GM19025 (cell line): Measurements from ENCODE around the gene SRM.
A peak's percentile ranks its signal among the peaks of the same experiment; 100 is the strongest.
"Not testable (repeated sequence)": the region's sequence is repeated elsewhere in the genome, so short reads cannot be mapped to it uniquely, and the experiment has no call there.

Source experiments
- ATAC-seq: cut with Tn5 transposase; IDR thresholded peaks from one replicate; pipeline ENCODE4 v1.9.1; 2021; ENCODE audit warnings: mild to moderate bottlenecking, low read depth, moderate library complexity; ENCODE audit not compliant: unreplicated experiment

Gene SRM

GRCh38 chr1:11024154-11024873 lies 35.5 kb downstream of the SRM start:
- ATAC-seq = no peak

DNA sequence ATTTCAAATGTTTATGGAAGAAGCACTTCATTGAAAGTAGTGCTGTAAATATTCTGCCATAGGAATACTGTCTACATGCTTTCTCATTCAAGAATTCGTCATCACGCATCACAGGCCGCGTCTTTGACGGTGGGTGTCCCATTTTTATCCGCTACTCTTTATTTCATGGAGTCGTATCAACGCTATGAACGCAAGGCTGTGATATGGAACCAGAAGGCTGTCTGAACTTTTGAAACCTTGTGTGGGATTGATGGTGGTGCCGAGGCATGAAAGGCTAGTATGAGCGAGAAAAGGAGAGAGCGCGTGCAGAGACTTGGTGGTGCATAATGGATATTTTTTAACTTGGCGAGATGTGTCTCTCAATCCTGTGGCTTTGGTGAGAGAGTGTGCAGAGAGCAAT lies 36.6 kb downstream of the SRM start:
- ATAC-seq = no peak

DNA sequence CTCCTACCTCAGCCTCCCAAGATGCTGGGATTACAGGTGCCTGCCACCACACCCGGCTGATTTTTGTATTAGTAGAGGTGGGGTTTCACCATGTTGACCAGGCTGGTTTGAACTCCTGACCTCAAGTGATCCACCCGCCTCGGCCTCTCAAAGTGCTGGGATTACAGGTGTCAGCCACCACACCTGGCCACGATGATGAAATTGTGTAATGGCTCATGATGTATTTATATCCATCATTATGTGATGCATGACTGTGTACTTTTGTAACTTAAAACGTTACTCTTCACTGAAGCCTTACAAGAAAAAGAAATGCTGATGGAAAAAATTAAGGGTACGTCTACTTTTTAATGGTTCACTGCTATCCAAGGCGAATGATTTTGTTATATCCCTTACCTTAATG lies 39.8 kb downstream of the SRM start:
- ATAC-seq = no peak

DNA sequence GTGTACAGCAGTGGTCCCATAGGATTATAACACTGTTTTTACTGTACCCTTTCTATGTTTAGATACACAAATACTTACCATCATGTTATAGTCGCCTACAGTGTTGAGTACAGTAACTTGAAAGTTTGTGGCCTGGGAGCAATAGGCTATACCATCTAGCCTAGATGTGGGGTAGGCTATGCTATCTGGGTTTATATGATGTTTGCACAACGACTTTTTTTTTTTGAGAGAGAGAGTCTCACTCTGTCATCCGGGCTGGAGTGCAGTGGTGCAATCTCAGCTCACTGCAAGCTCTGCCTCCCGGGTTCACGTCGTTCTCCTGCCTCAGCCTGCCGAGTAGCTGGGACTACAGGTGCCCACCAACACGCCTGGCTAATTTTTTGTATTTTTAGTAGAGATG lies 40.5 kb downstream of the SRM start:
- ATAC-seq = not testable (repeated sequence)

- ATAC-seq = no peak
Observed at GRCh38 chr1:11013160-11013531, 46.7 kb downstream of the SRM start.

DNA sequence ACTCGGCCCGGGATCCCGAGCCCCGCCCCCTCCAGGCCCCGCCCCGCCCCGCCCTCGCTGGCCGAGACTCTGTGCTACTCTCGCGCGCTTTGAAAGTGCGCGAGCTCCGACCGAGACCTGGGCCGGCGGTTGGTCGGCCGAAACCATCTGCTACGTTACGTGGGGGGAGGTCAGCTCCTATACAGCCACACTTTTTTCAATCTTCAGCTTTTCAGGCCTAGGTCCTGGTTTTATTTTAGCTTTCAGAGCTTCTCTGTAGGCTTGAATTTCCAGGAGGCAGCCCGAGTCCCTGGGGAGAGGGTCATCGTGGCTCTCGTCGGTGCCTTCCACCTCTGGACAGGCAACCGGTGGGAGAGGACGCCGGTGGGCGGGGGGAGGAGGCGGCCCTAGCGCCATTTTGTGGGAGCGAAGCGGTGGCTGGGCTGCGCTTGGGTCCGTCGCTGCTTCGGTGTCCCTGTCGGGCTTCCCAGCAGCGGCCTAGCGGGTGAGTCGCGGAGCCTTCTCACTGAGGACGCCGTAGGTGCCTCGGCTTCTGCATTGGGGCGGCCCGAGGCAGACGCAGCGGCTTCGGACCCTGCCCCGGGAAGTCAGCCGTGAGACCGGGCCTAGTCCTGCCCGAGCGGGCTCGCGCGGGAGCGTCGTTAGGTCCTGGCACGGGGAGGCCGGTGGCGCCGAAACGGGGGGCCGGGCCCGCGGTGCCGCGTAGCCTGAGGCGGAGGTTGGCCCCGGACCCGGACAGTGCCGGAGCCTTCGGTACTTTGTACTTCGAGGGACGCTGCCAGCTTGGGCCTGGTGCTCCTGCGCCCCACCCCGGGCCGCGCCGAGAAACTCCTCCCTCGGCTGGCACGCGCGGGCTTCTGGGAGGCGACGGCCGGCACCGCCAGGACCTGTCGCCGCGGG lies 47.3 kb downstream of the SRM start, which contains the start of gene TARDBP:
TARDBP (plus strand) TSS at position 395 of the 900 bp plus-strand sequence. CDS start 1,074 bp downstream, outside the sequence.
- ATAC-seq = peak; percentile 79
